Calu3 (cell line): Measurements from ENCODE around the gene HS6ST3. TPM values are rescaled to one million over a fixed set of nuclear protein-coding genes. Genes with fewer than 3 reads are reported as not detected.

Source experiments
- BruUV-seq: library from RNA; stranded (reverse); fragments of 400-500 nt; replicated peaks from 2 replicates; lab custom pipeline; 2021; lab: Mats Ljungman, UMichigan
- CTCF ChIA-PET: fragments of 300-600 bp; sonication (Branson Sonifier 250); formaldehyde crosslinking; loops from one replicate; lab custom pipeline; 2022; ENCODE audit warnings: antibody characterized with exemption; lab: Charles Lee
- DNase-seq: peaks from one replicate; pipeline ENCODE4 v3.0.0; 2022
- H3K27ac Mint-ChIP-seq: one replicate; pipeline ENCODE4 v1.8.0; 2022; ENCODE audit warnings: mixed read lengths; ENCODE audit not compliant: unreplicated experiment
- H3K27me3 Mint-ChIP-seq: one replicate; pipeline ENCODE4 v1.8.0; 2022; ENCODE audit warnings: mixed read lengths; ENCODE audit not compliant: unreplicated experiment
- H3K36me3 Mint-ChIP-seq: one replicate; pipeline ENCODE4 v1.8.0; 2022; ENCODE audit warnings: mild to moderate bottlenecking, moderate library complexity, mixed read lengths; ENCODE audit not compliant: insufficient read depth, unreplicated experiment
- H3K4me1 Mint-ChIP-seq: one replicate; pipeline ENCODE4 v1.8.0; 2022; ENCODE audit warnings: mild to moderate bottlenecking, low read depth, mixed read lengths; ENCODE audit not compliant: unreplicated experiment
- H3K4me3 Mint-ChIP-seq: one replicate; pipeline ENCODE4 v1.8.0; 2022; ENCODE audit warnings: mild to moderate bottlenecking, low read depth, moderate library complexity, mixed read lengths; ENCODE audit not compliant: unreplicated experiment
- H3K9me3 Mint-ChIP-seq: one replicate; pipeline ENCODE4 v1.8.0; 2022; ENCODE audit warnings: low read depth, mixed read lengths; ENCODE audit not compliant: unreplicated experiment
- intact Hi-C: fragments of 100-400 bp; cut with micrococcal nuclease; formaldehyde crosslinking; loops from one replicate; pipeline ENCODE4 v1.10.0; 2022; ENCODE audit not compliant: unreplicated experiment
- total RNA-seq: library from RNA; stranded (reverse); gene quantifications from 2 replicates; pipeline ENCODE4 v1.2.3, GENCODE V29; 2022
- TF ChIP-seq, protein P1 (sequence below): fragments of 200-600 bp; IDR thresholded peaks from one replicate; pipeline ENCODE4 v1.8.0; 2022; ENCODE audit warnings: antibody characterized with exemption; ENCODE audit not compliant: unreplicated experiment

HS6ST3 gene
- total RNA-seq, 1 experiment from 2014 or later: not detected

DNA sequence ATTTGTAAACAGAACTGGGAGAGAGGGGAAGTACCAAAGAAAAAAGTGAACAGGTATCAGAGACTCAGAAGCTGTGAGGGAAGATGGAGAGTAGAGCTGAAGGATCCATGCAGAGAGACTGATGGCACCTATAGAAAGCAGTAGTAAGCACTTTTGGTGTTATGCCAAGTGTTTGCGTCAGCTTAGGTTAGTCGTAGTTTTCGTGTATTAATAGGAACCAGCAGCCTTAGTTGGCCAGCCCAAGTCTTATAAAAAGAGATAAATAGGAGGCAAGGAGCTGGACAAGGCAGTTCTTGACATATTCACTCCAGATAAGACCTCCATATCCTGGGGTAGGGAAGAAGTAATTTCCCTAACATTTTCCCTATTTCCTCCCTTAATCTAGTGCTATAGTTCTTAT is 690.2 kb downstream of the HS6ST3 start:
- BruUV-seq: no TSS peak
- intact Hi-C loops: no loop called here
- peaks cover 4% of the 10 kb centered on the region for H3K9me3 Mint-ChIP-seq
- DNase-seq: no peak
- no peak overlapping the region for H3K27ac Mint-ChIP-seq
- CTCF ChIA-PET: no interaction called here
- TF ChIP-seq, protein P1, sequence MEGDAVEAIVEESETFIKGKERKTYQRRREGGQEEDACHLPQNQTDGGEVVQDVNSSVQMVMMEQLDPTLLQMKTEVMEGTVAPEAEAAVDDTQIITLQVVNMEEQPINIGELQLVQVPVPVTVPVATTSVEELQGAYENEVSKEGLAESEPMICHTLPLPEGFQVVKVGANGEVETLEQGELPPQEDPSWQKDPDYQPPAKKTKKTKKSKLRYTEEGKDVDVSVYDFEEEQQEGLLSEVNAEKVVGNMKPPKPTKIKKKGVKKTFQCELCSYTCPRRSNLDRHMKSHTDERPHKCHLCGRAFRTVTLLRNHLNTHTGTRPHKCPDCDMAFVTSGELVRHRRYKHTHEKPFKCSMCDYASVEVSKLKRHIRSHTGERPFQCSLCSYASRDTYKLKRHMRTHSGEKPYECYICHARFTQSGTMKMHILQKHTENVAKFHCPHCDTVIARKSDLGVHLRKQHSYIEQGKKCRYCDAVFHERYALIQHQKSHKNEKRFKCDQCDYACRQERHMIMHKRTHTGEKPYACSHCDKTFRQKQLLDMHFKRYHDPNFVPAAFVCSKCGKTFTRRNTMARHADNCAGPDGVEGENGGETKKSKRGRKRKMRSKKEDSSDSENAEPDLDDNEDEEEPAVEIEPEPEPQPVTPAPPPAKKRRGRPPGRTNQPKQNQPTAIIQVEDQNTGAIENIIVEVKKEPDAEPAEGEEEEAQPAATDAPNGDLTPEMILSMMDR: no peak
- no peaks in the 10 kb centered on the region for H3K27me3 Mint-ChIP-seq
- H3K4me1 Mint-ChIP-seq: peaks cover 7% of the 10 kb centered on the region
- H3K36me3 Mint-ChIP-seq: no peaks in the 10 kb centered on the region
- H3K4me3 Mint-ChIP-seq: no peak overlapping the region

DNA sequence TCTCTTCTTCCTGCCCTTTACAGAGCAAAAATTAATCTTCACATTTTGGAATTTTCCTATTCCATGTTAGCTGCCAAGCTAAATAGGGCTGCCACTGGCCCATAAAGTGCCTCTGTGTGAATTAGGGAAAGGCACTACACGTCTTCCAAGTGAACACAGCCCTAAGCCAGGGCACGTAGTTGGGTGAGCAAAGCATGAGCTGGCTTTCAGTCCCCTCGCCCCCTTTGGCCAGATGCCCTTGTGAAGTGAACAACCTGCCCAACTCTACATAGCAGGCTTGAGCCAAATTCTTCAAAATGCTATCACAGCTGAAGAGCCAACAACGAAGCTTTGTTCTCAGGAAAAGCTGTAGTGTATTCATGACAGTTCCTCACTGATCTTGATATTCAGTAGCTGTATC is 691.2 kb downstream of the HS6ST3 start:
- H3K27ac Mint-ChIP-seq: no peak overlapping the region
- no TSS peak for BruUV-seq
- TF ChIP-seq, protein P1: no peak
- no peak overlapping the region for H3K4me3 Mint-ChIP-seq
- CTCF ChIA-PET: no interaction called here
- intact Hi-C loops: no loop called here
- DNase-seq: no peak
- H3K36me3 Mint-ChIP-seq: no peaks in the 10 kb centered on the region
- H3K27me3 Mint-ChIP-seq: no peaks in the 10 kb centered on the region
- peaks cover 7% of the 10 kb centered on the region for H3K4me1 Mint-ChIP-seq
- peaks cover 1% of the 10 kb centered on the region for H3K9me3 Mint-ChIP-seq

DNA sequence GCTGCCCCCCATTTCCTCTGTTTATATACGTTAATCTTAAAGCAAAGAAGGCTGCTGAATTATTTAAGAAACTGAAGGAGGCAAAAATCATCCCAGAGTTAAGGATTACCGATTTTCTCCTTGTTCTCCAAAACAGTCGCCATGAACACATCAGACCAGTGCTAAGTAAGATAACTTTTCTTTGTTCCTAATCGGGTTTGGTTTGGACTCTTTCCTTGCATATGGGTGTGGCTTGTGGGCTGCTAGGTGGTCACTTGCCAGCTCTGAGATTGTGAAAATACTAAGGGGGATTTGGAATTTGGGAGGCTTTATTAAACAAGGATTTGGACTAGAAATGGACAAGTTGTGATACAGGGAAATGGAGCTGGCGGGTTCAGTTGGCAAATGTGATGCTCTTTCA is 692.3 kb downstream of the HS6ST3 start:
- TF ChIP-seq, protein P1: no peak
- Mint-ChIP-seq H3K27ac (no peak overlapping the region), H3K9me3 (no peaks in the 10 kb centered on the region), H3K4me3 (no peak overlapping the region), H3K27me3 (no peaks in the 10 kb centered on the region), H3K4me1 (peaks cover 7% of the 10 kb centered on the region), H3K36me3 (no peaks in the 10 kb centered on the region)
- no TSS peak for BruUV-seq
- intact Hi-C loops: no loop called here
- no peak for DNase-seq
- CTCF ChIA-PET: no interaction called here

DNA sequence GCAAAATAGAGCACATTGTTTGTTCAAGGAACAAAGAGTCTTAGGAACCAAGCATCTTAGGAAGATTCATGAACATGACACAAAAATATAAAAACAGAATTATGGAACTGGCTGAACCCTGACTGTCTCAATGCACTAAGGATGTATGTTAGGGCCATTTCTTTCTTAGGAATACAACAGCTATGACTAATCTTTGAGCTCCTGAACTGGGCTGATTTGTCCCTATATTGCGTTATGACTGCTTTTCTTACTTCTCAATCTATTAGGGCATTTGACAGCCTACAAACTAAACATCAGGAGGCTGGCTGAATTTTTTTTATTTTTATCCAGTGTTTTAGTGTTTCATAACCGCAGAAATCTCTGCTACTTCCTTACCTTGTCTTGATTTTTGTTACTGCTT is 693.1 kb downstream of the HS6ST3 start:
- BruUV-seq: no TSS peak
- TF ChIP-seq, protein P1: no peak
- Mint-ChIP-seq H3K9me3 (no peaks in the 10 kb centered on the region), H3K27ac (no peak overlapping the region), H3K27me3 (no peaks in the 10 kb centered on the region), H3K4me3 (no peak overlapping the region), H3K4me1 (peaks cover 7% of the 10 kb centered on the region), H3K36me3 (no peaks in the 10 kb centered on the region)
- intact Hi-C loops: no loop called here
- CTCF ChIA-PET: no interaction called here
- no peak for DNase-seq
